Liver (tissue), 3 donors: ENCODE results near the gene SMARCC1.

Experiments
- EGR1 ChIP-seq, 2 donors: IDR thresholded peaks; 2 replicates each; pipeline ENCODE4 v1.6.1; 2016 to 2018; ENCODE audit warnings: antibody characterized with exemption in 2 of 2, low read depth in 2 of 2
- FOXA1 ChIP-seq: IDR thresholded peaks from 2 replicates; pipeline ENCODE4 v1.6.1; 2016; ENCODE audit warnings: antibody characterized with exemption
- TAF1 ChIP-seq: conservative IDR thresholded peaks from 2 replicates; pipeline ENCODE4 v1.6.1; 2016; ENCODE audit warnings: antibody characterized with exemption, mild to moderate bottlenecking
- TF ChIP-seq, protein P1 (sequence below): fragments of 150-350 bp; IDR thresholded peaks from 2 replicates; pipeline ENCODE4 v1.5.1; 2017; ENCODE audit warnings: improper control_type of control experiment, low read depth, low read length; ENCODE audit not compliant: missing input control
- donor health status: healthy.
- donor health status: healthy.

DNA sequence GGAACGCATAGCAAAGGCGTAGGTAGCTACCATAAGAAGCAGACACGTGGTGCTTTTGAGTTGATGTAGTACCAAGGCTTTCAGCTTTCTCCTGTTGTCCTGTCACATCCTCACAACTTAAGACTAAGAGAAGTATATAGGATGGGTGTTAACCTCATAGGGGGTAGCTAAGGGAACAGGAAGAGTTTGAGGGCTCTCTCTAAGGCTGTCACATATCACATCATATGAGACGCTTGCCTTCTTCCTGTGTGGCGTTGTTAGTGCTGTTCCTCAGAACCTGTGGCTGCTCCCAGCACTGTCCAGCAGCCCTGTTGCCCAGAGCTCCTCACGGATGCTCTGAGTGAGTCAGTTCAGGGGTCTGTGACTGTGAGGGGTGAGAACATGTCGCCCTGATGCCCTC, 35.9 kb upstream of the SMARCC1 start:
- TF ChIP-seq, protein P1, sequence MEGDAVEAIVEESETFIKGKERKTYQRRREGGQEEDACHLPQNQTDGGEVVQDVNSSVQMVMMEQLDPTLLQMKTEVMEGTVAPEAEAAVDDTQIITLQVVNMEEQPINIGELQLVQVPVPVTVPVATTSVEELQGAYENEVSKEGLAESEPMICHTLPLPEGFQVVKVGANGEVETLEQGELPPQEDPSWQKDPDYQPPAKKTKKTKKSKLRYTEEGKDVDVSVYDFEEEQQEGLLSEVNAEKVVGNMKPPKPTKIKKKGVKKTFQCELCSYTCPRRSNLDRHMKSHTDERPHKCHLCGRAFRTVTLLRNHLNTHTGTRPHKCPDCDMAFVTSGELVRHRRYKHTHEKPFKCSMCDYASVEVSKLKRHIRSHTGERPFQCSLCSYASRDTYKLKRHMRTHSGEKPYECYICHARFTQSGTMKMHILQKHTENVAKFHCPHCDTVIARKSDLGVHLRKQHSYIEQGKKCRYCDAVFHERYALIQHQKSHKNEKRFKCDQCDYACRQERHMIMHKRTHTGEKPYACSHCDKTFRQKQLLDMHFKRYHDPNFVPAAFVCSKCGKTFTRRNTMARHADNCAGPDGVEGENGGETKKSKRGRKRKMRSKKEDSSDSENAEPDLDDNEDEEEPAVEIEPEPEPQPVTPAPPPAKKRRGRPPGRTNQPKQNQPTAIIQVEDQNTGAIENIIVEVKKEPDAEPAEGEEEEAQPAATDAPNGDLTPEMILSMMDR: no peak
- no peak for TF ChIP-seq EGR1 (IDR thresholded peaks at IDR 0.05; ENCODE audit: low read depth in 2 of 2)
- no peak for TF ChIP-seq TAF1
- no peak for TF ChIP-seq FOXA1
